ENCODE results near the gene DLAT.
"Not testable (repeated sequence)": the region's sequence is repeated elsewhere in the genome, so short reads cannot be mapped to it uniquely, and the experiment has no call there.

The DLAT gene

GRCh38 chr11:112017538-112017937 lies 7.7 kb upstream of the DLAT start:
- TF ChIP-seq ZNF274 (IDR thresholded peaks at IDR 0.05; ENCODE audit: low read depth, low read length), result no peak
- H3K4me3 ChIP-seq (ENCODE audit: low read length), result no peak overlapping the region

GRCh38 chr11:112019066-112019465 lies 6.1 kb upstream of the DLAT start:
- H3K4me3 ChIP-seq (ENCODE audit: low read length), result no peak overlapping the region
- no peak for TF ChIP-seq ZNF274 (IDR thresholded peaks at IDR 0.05; ENCODE audit: low read depth, low read length)

GRCh38 chr11:112023104-112023503 lies 2.1 kb upstream of the DLAT start:
- H3K4me3 ChIP-seq (ENCODE audit: low read length), result no peak overlapping the region

GRCh38 chr11:112024178-112024772 lies 933 bp upstream of the DLAT start:
- TF ChIP-seq ZNF274 (IDR thresholded peaks at IDR 0.05; ENCODE audit: low read depth, low read length), result no peak
- peak overlapping the region; percentile 87 for H3K4me3 ChIP-seq (ENCODE audit: low read length)

More at GRCh38 chr11:112023104-112023503, 2.1 kb upstream of the DLAT start:
- no peak for TF ChIP-seq ZNF274 (IDR thresholded peaks at IDR 0.05; ENCODE audit: low read depth, low read length)

- no peak for TF ChIP-seq ZNF274 (IDR thresholded peaks at IDR 0.05; ENCODE audit: low read depth, low read length)
- H3K4me3 ChIP-seq (ENCODE audit: low read length), result peak overlapping the region; percentile 87
These were observed 499 bp downstream of the DLAT start for GRCh38 chr11:112025707-112026106.

GRCh38 chr11:112026784-112027410 lies 1.7 kb downstream of the DLAT start:
- not testable (repeated sequence) for H3K4me3 ChIP-seq (ENCODE audit: low read length)

GRCh38 chr11:112029460-112029859 lies 4.3 kb downstream of the DLAT start:
- H3K4me3 ChIP-seq (ENCODE audit: low read length), result no peak overlapping the region
- no peak for TF ChIP-seq ZNF274 (IDR thresholded peaks at IDR 0.05; ENCODE audit: low read depth, low read length)

- TF ChIP-seq ZNF274 (IDR thresholded peaks at IDR 0.05; ENCODE audit: low read depth, low read length), result no peak
- no peak overlapping the region for H3K4me3 ChIP-seq (ENCODE audit: low read length)
These were observed 8.7 kb downstream of the DLAT start for GRCh38 chr11:112033902-112034301.

- no peak for TF ChIP-seq ZNF274 (IDR thresholded peaks at IDR 0.05; ENCODE audit: low read depth, low read length)
These were observed 12.3 kb downstream of the DLAT start for GRCh38 chr11:112037527-112037926.

GRCh38 chr11:112042161-112042960 lies 17.2 kb downstream of the DLAT start:
- H3K4me3 ChIP-seq (ENCODE audit: low read length), result no peak overlapping the region
- no peak for TF ChIP-seq ZNF274 (IDR thresholded peaks at IDR 0.05; ENCODE audit: low read depth, low read length)

More at GRCh38 chr11:112037527-112037926, 12.3 kb downstream of the DLAT start:
- H3K4me3 ChIP-seq (ENCODE audit: low read length), result no peak overlapping the region

- no peak for TF ChIP-seq ZNF274 (IDR thresholded peaks at IDR 0.05; ENCODE audit: low read depth, low read length)
- H3K4me3 ChIP-seq (ENCODE audit: low read length), result no peak overlapping the region
These were observed 17.7 kb downstream of the DLAT start for GRCh38 chr11:112042961-112043304.

GRCh38 chr11:112044961-112045360 lies 19.8 kb downstream of the DLAT start:
- no peak for TF ChIP-seq ZNF274 (IDR thresholded peaks at IDR 0.05; ENCODE audit: low read depth, low read length)
- no peak overlapping the region for H3K4me3 ChIP-seq (ENCODE audit: low read length)

GRCh38 chr11:112046647-112047046 lies 21.4 kb downstream of the DLAT start:
- not testable (repeated sequence) for H3K4me3 ChIP-seq (ENCODE audit: low read length)

GRCh38 chr11:112048256-112048655 lies 23.0 kb downstream of the DLAT start:
- H3K4me3 ChIP-seq (ENCODE audit: low read length), result not testable (repeated sequence)

GRCh38 chr11:112049777-112050176 lies 24.6 kb downstream of the DLAT start:
- no peak for TF ChIP-seq ZNF274 (IDR thresholded peaks at IDR 0.05; ENCODE audit: low read depth, low read length)
- no peak overlapping the region for H3K4me3 ChIP-seq (ENCODE audit: low read length)
